Tibial nerve (tissue), 4 donors: Measurements from ENCODE around the gene RCL1. TPM values are rescaled to one million over a fixed set of nuclear protein-coding genes. Genes with fewer than 3 reads are reported as not detected.

Source experiments
- DNase-seq, 2 donors: peaks; one replicate each; pipeline ENCODE4 v3.0.0-alpha.2; 2019; ENCODE audit warnings: low spot score in 2 of 2
- H3K27ac ChIP-seq, 4 donors: fragments of 200-600 bp; sonication (generic) in 3 of 4; one replicate each; pipeline ENCODE4 v1.5.1; 2017 to 2019; ENCODE audit warnings: mild to moderate bottlenecking in 1 of 4
- H3K27me3 ChIP-seq, 2 donors: fragments of 200-600 bp; sonication (generic) in 1 of 2; one replicate each; pipeline versions ENCODE4 v1.5.1 to v1.6.0; 2017 to 2019
- H3K36me3 ChIP-seq, 3 donors: fragments of 200-600 bp; sonication (generic); one replicate each; pipeline ENCODE4 v1.5.1; 2018 to 2019
- H3K4me1 ChIP-seq, 4 donors: fragments of 200-600 bp; sonication (generic) in 3 of 4; one replicate each; pipeline ENCODE4 v1.5.1; 2017 to 2019
- H3K4me3 ChIP-seq, 4 donors: fragments of 200-600 bp; sonication (generic) in 3 of 4; one replicate each; pipeline ENCODE4 v1.5.1; 2017 to 2019; ENCODE audit warnings: mild to moderate bottlenecking in 1 of 4, moderate library complexity in 1 of 4
- H3K9me3 ChIP-seq, 4 donors: fragments of 200-600 bp; sonication (generic) in 3 of 4; one replicate each; pipeline ENCODE4 v1.5.1; 2017 to 2019
- EP300 ChIP-seq, 2 donors: sonication (generic); formaldehyde crosslinking; IDR thresholded peaks; one replicate each; pipeline ENCODE4 v1.6.1; 2017; ENCODE audit warnings: antibody characterized with exemption in 2 of 2, mild to moderate bottlenecking in 1 of 2
- POLR2A ChIP-seq, 2 donors: fragments of 450-650 bp; IDR thresholded peaks; one replicate each; pipeline ENCODE4 v1.6.1; 2017; ENCODE audit warnings: antibody characterized with exemption in 2 of 2, mild to moderate bottlenecking in 2 of 2, moderate library complexity in 2 of 2
- WGBS, 2 donors: methylation state at CpG; one replicate each; pipeline ENCODE4 v1.1.5; 2018; 5-methylcytosine and 5-hydroxymethylcytosine counted together
- total RNA-seq, 4 donors: library from RNA; depleted of rRNA; stranded (reverse); fragments of >200 nt; gene quantifications; one replicate each; pipeline ENCODE4 v1.1.0, GENCODE V29; 2016
- TF ChIP-seq, protein P1 (sequence below), 5 experiments: fragments of 200-600 bp in 3 of 5; fragments of 450-650 bp in 2 of 5; sonication (generic) in 3 of 5; IDR thresholded peaks; one replicate each; pipeline ENCODE4 v1.5.1; 2016 to 2019; ENCODE audit warnings: antibody characterized with exemption in 5 of 5, mild to moderate bottlenecking in 3 of 5, moderate library complexity in 2 of 5

RCL1 gene
- total RNA-seq, 4 donors from 2014 or later = 54.8 to 85.3 (median 64.0) TPM

- Histone ChIP-seq H3K36me3 (peaks cover 0 to 19% (median 0%) of the 10 kb centered on the region in 3 donors), H3K4me3 (no peak overlapping the region), H3K27me3 (no peaks in the 10 kb centered on the region), H3K27ac (no peak overlapping the region), H3K4me1 (peaks cover 0 to 30% (median 0%) of the 10 kb centered on the region in 4 donors), H3K9me3 (no peaks in the 10 kb centered on the region)
- TF ChIP-seq EP300 (IDR thresholded peaks at IDR 0.05) (no peak), POLR2A (IDR thresholded peaks at IDR 0.05) (no peak)
- TF ChIP-seq, protein P1, sequence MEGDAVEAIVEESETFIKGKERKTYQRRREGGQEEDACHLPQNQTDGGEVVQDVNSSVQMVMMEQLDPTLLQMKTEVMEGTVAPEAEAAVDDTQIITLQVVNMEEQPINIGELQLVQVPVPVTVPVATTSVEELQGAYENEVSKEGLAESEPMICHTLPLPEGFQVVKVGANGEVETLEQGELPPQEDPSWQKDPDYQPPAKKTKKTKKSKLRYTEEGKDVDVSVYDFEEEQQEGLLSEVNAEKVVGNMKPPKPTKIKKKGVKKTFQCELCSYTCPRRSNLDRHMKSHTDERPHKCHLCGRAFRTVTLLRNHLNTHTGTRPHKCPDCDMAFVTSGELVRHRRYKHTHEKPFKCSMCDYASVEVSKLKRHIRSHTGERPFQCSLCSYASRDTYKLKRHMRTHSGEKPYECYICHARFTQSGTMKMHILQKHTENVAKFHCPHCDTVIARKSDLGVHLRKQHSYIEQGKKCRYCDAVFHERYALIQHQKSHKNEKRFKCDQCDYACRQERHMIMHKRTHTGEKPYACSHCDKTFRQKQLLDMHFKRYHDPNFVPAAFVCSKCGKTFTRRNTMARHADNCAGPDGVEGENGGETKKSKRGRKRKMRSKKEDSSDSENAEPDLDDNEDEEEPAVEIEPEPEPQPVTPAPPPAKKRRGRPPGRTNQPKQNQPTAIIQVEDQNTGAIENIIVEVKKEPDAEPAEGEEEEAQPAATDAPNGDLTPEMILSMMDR (IDR thresholded peaks at IDR 0.05) = no peak
- WGBS, 2 donors = 83 to 89% methylated on average over 2 of the region's 2 CpGs
- no peak for DNase-seq
These were observed 36.0 kb downstream of the RCL1 start for GRCh38 chr9:4828761-4829160.

GRCh38 chr9:4829969-4830368 lies 37.2 kb downstream of the RCL1 start:
- no peaks in the 10 kb centered on the region for H3K27me3 ChIP-seq
- no peak overlapping the region for H3K4me3 ChIP-seq
- DNase-seq = no peak
- WGBS, 2 donors = 69 to 79% methylated on average over 1 of the region's 1 CpG
- no peak overlapping the region for H3K27ac ChIP-seq
- H3K4me1 ChIP-seq = peaks cover 0 to 30% (median 0%) of the 10 kb centered on the region in 4 donors
- H3K36me3 ChIP-seq = peaks cover 0 to 28% (median 0%) of the 10 kb centered on the region in 3 donors
- peak in 1 of 2 donors; percentile 6 for TF ChIP-seq EP300 (IDR thresholded peaks at IDR 0.05)
- TF ChIP-seq, protein P1 (IDR thresholded peaks at IDR 0.05) = no peak
- no peaks in the 10 kb centered on the region for H3K9me3 ChIP-seq

GRCh38 chr9:4830699-4831098 lies 38.0 kb downstream of the RCL1 start:
- Histone ChIP-seq H3K4me1 (peaks cover 0 to 33% (median 0%) of the 10 kb centered on the region in 4 donors), H3K27me3 (no peaks in the 10 kb centered on the region), H3K4me3 (no peak overlapping the region), H3K9me3 (no peaks in the 10 kb centered on the region), H3K27ac (no peak overlapping the region), H3K36me3 (peaks cover 0 to 28% (median 0%) of the 10 kb centered on the region in 3 donors)
- 77 to 79% methylated on average over 5 of the region's 5 CpGs for WGBS, 2 donors
- TF ChIP-seq EP300 (IDR thresholded peaks at IDR 0.05) (no peak), POLR2A (IDR thresholded peaks at IDR 0.05) (no peak)
- TF ChIP-seq, protein P1 (IDR thresholded peaks at IDR 0.05) = no peak
- DNase-seq = no peak

DNA sequence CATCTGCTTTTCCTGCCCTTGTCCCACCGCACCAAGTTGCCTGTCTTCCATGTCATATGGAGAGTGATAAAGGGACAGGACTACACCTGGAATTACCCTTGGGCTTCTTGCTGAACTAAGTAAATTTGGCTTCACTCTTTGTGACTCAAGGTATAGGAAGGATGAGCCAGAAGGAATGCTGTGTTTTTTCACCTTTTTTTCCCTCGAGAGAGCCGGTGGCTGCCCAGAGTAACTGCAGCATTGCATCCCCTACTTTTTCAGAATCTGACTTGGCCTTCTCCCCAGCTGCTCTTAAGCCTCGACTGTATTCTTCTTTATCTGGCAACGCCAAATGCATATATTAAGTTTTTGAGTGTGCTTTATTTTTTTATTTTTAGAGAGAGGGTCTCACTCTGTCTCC lies 38.4 kb downstream of the RCL1 start:
- peaks cover 0 to 36% (median 0%) of the 10 kb centered on the region in 4 donors for H3K4me1 ChIP-seq
- TF ChIP-seq EP300 (IDR thresholded peaks at IDR 0.05) (no peak), POLR2A (IDR thresholded peaks at IDR 0.05) (no peak)
- TF ChIP-seq, protein P1 (IDR thresholded peaks at IDR 0.05) = no peak
- no peaks in the 10 kb centered on the region for H3K9me3 ChIP-seq
- H3K27ac ChIP-seq = no peak overlapping the region
- no peaks in the 10 kb centered on the region for H3K27me3 ChIP-seq
- peaks cover 0 to 28% (median 0%) of the 10 kb centered on the region in 3 donors for H3K36me3 ChIP-seq
- DNase-seq = no peak
- WGBS, 2 donors = 93 to 96% methylated on average over 5 of the region's 5 CpGs
- no peak overlapping the region for H3K4me3 ChIP-seq

DNA sequence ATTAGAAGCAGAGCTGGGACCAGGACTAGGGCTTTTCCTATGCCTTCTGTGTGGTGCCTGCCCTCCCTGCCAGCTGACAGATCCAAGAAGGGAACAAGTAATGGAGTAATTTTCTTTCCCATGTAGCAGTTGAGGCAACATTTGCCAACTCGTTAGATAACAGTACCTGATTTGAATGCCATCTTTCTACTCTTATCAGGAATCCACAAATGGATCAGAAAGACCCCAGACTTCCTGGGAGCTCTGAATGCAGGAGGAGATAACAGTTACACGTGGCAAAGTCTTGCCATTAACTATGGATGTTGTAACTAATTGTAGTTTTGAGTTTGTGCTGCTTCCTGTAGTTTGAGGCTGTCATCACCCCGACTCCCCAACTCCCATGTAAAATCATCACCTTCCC lies 39.2 kb downstream of the RCL1 start:
- Histone ChIP-seq H3K9me3 (no peaks in the 10 kb centered on the region), H3K4me3 (no peak overlapping the region), H3K36me3 (peaks cover 0 to 28% (median 0%) of the 10 kb centered on the region in 3 donors), H3K4me1 (peaks cover 0 to 38% (median 0%) of the 10 kb centered on the region in 4 donors), H3K27ac (no peak overlapping the region), H3K27me3 (no peaks in the 10 kb centered on the region)
- no peak for DNase-seq
- 88 to 93% methylated on average over 3 of the region's 3 CpGs for WGBS, 2 donors
- no peak for TF ChIP-seq EP300 (IDR thresholded peaks at IDR 0.05)
- TF ChIP-seq POLR2A (IDR thresholded peaks at IDR 0.05) = no peak
- TF ChIP-seq, protein P1 (IDR thresholded peaks at IDR 0.05) = no peak
